ENCODE results near the gene TMEM127. TPM values are rescaled to one million over a fixed set of nuclear protein-coding genes. Genes with fewer than 3 reads are reported as not detected.
"Not testable (repeated sequence)": the region's sequence is repeated elsewhere in the genome, so short reads cannot be mapped to it uniquely, and the experiment has no call there.

Gene TMEM127
- total RNA-seq, 1 donor from 2014 or later = 8.9 TPM

- peaks cover 86 to 98% (median 96%) of the 10 kb centered on the region in 3 donors for H3K36me3 ChIP-seq (ENCODE audit: control insufficient read depth in 3 of 3, insufficient read depth in 3 of 3, low read length in 3 of 3)
- H3K27ac ChIP-seq (ENCODE audit: low read depth, low read length) = not testable (repeated sequence)
Observed at GRCh38 chr2:96294271-96294670, 28.5 kb upstream of the TMEM127 start.

GRCh38 chr2:96291751-96292150 lies 26.0 kb upstream of the TMEM127 start:
- H3K9me3 ChIP-seq (ENCODE audit: control insufficient read depth in 3 of 3, low read length in 3 of 3) = no peaks in the 10 kb centered on the region
- no peak overlapping the region for H3K27ac ChIP-seq (ENCODE audit: low read depth, low read length)
- no peaks in the 10 kb centered on the region for H3K27me3 ChIP-seq (ENCODE audit: control insufficient read depth in 3 of 3, insufficient read depth in 3 of 3, low read length in 3 of 3)
- H3K4me1 ChIP-seq (ENCODE audit: control insufficient read depth in 3 of 3, insufficient read depth in 3 of 3, low read length in 3 of 3) = no peaks in the 10 kb centered on the region
- H3K9ac ChIP-seq (ENCODE audit: low read depth in 1 of 3, low read length in 3 of 3) = no peak overlapping the region
- peaks cover 87 to 98% (median 96%) of the 10 kb centered on the region in 3 donors for H3K36me3 ChIP-seq (ENCODE audit: control insufficient read depth in 3 of 3, insufficient read depth in 3 of 3, low read length in 3 of 3)
- H3K4me3 ChIP-seq (ENCODE audit: low read length in 3 of 3) = no peak overlapping the region

More at GRCh38 chr2:96294271-96294670, 28.5 kb upstream of the TMEM127 start:
- not testable (repeated sequence) for H3K27me3 ChIP-seq (ENCODE audit: control insufficient read depth in 3 of 3, insufficient read depth in 3 of 3, low read length in 3 of 3); H3K9ac ChIP-seq (ENCODE audit: low read depth in 1 of 3, low read length in 3 of 3); H3K9me3 ChIP-seq (ENCODE audit: control insufficient read depth in 3 of 3, low read length in 3 of 3); H3K4me1 ChIP-seq (ENCODE audit: control insufficient read depth in 3 of 3, insufficient read depth in 3 of 3, low read length in 3 of 3); H3K4me3 ChIP-seq (ENCODE audit: low read length in 3 of 3)

- no peaks in the 10 kb centered on the region for H3K27me3 ChIP-seq (ENCODE audit: control insufficient read depth in 3 of 3, insufficient read depth in 3 of 3, low read length in 3 of 3)
- H3K4me1 ChIP-seq (ENCODE audit: control insufficient read depth in 3 of 3, insufficient read depth in 3 of 3, low read length in 3 of 3) = no peaks in the 10 kb centered on the region
- no peaks in the 10 kb centered on the region for H3K9me3 ChIP-seq (ENCODE audit: control insufficient read depth in 3 of 3, low read length in 3 of 3)
- peaks cover 95 to 99% (median 98%) of the 10 kb centered on the region in 3 donors for H3K36me3 ChIP-seq (ENCODE audit: control insufficient read depth in 3 of 3, insufficient read depth in 3 of 3, low read length in 3 of 3)
- H3K4me3 ChIP-seq (ENCODE audit: low read length in 3 of 3) = no peak overlapping the region
- no peak overlapping the region for H3K9ac ChIP-seq (ENCODE audit: low read depth in 1 of 3, low read length in 3 of 3)
- no peak overlapping the region for H3K27ac ChIP-seq (ENCODE audit: low read depth, low read length)
Observed at GRCh38 chr2:96287273-96287856, 21.6 kb upstream of the TMEM127 start.

- no peaks in the 10 kb centered on the region for H3K27me3 ChIP-seq (ENCODE audit: control insufficient read depth in 3 of 3, insufficient read depth in 3 of 3, low read length in 3 of 3)
- no peak overlapping the region for H3K27ac ChIP-seq (ENCODE audit: low read depth, low read length)
- H3K9me3 ChIP-seq (ENCODE audit: control insufficient read depth in 3 of 3, low read length in 3 of 3) = no peaks in the 10 kb centered on the region
- no peak overlapping the region for H3K9ac ChIP-seq (ENCODE audit: low read depth in 1 of 3, low read length in 3 of 3)
- no peak overlapping the region for H3K4me3 ChIP-seq (ENCODE audit: low read length in 3 of 3)
- no peaks in the 10 kb centered on the region for H3K4me1 ChIP-seq (ENCODE audit: control insufficient read depth in 3 of 3, insufficient read depth in 3 of 3, low read length in 3 of 3)
- peaks cover 57 to 70% (median 62%) of the 10 kb centered on the region in 3 donors for H3K36me3 ChIP-seq (ENCODE audit: control insufficient read depth in 3 of 3, insufficient read depth in 3 of 3, low read length in 3 of 3)
Observed at GRCh38 chr2:96276787-96277499, 11.1 kb upstream of the TMEM127 start.

GRCh38 chr2:96274355-96275056 lies 8.7 kb upstream of the TMEM127 start:
- no peak overlapping the region for H3K9ac ChIP-seq (ENCODE audit: low read depth in 1 of 3, low read length in 3 of 3)
- peaks cover 52 to 69% (median 66%) of the 10 kb centered on the region in 3 donors for H3K36me3 ChIP-seq (ENCODE audit: control insufficient read depth in 3 of 3, insufficient read depth in 3 of 3, low read length in 3 of 3)
- H3K27me3 ChIP-seq (ENCODE audit: control insufficient read depth in 3 of 3, insufficient read depth in 3 of 3, low read length in 3 of 3) = no peaks in the 10 kb centered on the region
- H3K27ac ChIP-seq (ENCODE audit: low read depth, low read length) = no peak overlapping the region
- H3K4me3 ChIP-seq (ENCODE audit: low read length in 3 of 3) = no peak overlapping the region
- H3K4me1 ChIP-seq (ENCODE audit: control insufficient read depth in 3 of 3, insufficient read depth in 3 of 3, low read length in 3 of 3) = no peaks in the 10 kb centered on the region
- no peaks in the 10 kb centered on the region for H3K9me3 ChIP-seq (ENCODE audit: control insufficient read depth in 3 of 3, low read length in 3 of 3)

- Histone ChIP-seq H3K4me3 (ENCODE audit: low read length in 3 of 3) (no peak overlapping the region), H3K9ac (ENCODE audit: low read depth in 1 of 3, low read length in 3 of 3) (no peak overlapping the region), H3K27ac (ENCODE audit: low read depth, low read length) (no peak overlapping the region), H3K27me3 (ENCODE audit: control insufficient read depth in 3 of 3, insufficient read depth in 3 of 3, low read length in 3 of 3) (no peaks in the 10 kb centered on the region), H3K4me1 (ENCODE audit: control insufficient read depth in 3 of 3, insufficient read depth in 3 of 3, low read length in 3 of 3) (no peaks in the 10 kb centered on the region), H3K36me3 (ENCODE audit: control insufficient read depth in 3 of 3, insufficient read depth in 3 of 3, low read length in 3 of 3) (peaks cover 52 to 68% (median 66%) of the 10 kb centered on the region in 3 donors), H3K9me3 (ENCODE audit: control insufficient read depth in 3 of 3, low read length in 3 of 3) (no peaks in the 10 kb centered on the region)
Observed at GRCh38 chr2:96273763-96274162, 8.0 kb upstream of the TMEM127 start.

- H3K9me3 ChIP-seq (ENCODE audit: control insufficient read depth in 3 of 3, low read length in 3 of 3) = no peaks in the 10 kb centered on the region
Observed at GRCh38 chr2:96271995-96272394, 6.2 kb upstream of the TMEM127 start.

GRCh38 chr2:96267159-96267971 lies 1.6 kb upstream of the TMEM127 start:
- Histone ChIP-seq H3K4me1 (ENCODE audit: control insufficient read depth in 3 of 3, insufficient read depth in 3 of 3, low read length in 3 of 3) (peaks cover 30 to 43% (median 37%) of the 10 kb centered on the region in 3 donors), H3K9me3 (ENCODE audit: control insufficient read depth in 3 of 3, low read length in 3 of 3) (no peaks in the 10 kb centered on the region), H3K4me3 (ENCODE audit: low read length in 3 of 3) (peak overlapping the region; percentile 87 to 100 (median 99)), H3K27ac (ENCODE audit: low read depth, low read length) (no peak overlapping the region), H3K27me3 (ENCODE audit: control insufficient read depth in 3 of 3, insufficient read depth in 3 of 3, low read length in 3 of 3) (no peaks in the 10 kb centered on the region), H3K36me3 (ENCODE audit: control insufficient read depth in 3 of 3, insufficient read depth in 3 of 3, low read length in 3 of 3) (peaks cover 35 to 44% (median 42%) of the 10 kb centered on the region in 3 donors), H3K9ac (ENCODE audit: low read depth in 1 of 3, low read length in 3 of 3) (peak overlapping the region; percentile 2 to 97 (median 23))

More at GRCh38 chr2:96271995-96272394, 6.2 kb upstream of the TMEM127 start:
- Histone ChIP-seq H3K4me3 (ENCODE audit: low read length in 3 of 3) (no peak overlapping the region), H3K36me3 (ENCODE audit: control insufficient read depth in 3 of 3, insufficient read depth in 3 of 3, low read length in 3 of 3) (peaks cover 50 to 67% (median 61%) of the 10 kb centered on the region in 3 donors), H3K27ac (ENCODE audit: low read depth, low read length) (no peak overlapping the region), H3K9ac (ENCODE audit: low read depth in 1 of 3, low read length in 3 of 3) (no peak overlapping the region), H3K27me3 (ENCODE audit: control insufficient read depth in 3 of 3, insufficient read depth in 3 of 3, low read length in 3 of 3) (no peaks in the 10 kb centered on the region), H3K4me1 (ENCODE audit: control insufficient read depth in 3 of 3, insufficient read depth in 3 of 3, low read length in 3 of 3) (peaks cover 6 to 7% (median 6%) of the 10 kb centered on the region in 3 donors)

GRCh38 chr2:96265349-96265839 lies 403 bp downstream of the TMEM127 start:
- peak overlapping the region; percentile 81 to 100 (median 90) for H3K4me3 ChIP-seq (ENCODE audit: low read length in 3 of 3)
- no peaks in the 10 kb centered on the region for H3K27me3 ChIP-seq (ENCODE audit: control insufficient read depth in 3 of 3, insufficient read depth in 3 of 3, low read length in 3 of 3)
- peaks cover 28% of the 10 kb centered on the region in 3 donors for H3K36me3 ChIP-seq (ENCODE audit: control insufficient read depth in 3 of 3, insufficient read depth in 3 of 3, low read length in 3 of 3)
- H3K9me3 ChIP-seq (ENCODE audit: control insufficient read depth in 3 of 3, low read length in 3 of 3) = no peaks in the 10 kb centered on the region
- peaks cover 47 to 62% (median 55%) of the 10 kb centered on the region in 3 donors for H3K4me1 ChIP-seq (ENCODE audit: control insufficient read depth in 3 of 3, insufficient read depth in 3 of 3, low read length in 3 of 3)
- peak overlapping the region; percentile 95 for H3K27ac ChIP-seq (ENCODE audit: low read depth, low read length)
- H3K9ac ChIP-seq (ENCODE audit: low read depth in 1 of 3, low read length in 3 of 3) = peak overlapping the region; percentile 89 to 95 (median 91)
